ENCODE results near the gene RTF1. TPM values are rescaled to one million over a fixed set of nuclear protein-coding genes. Genes with fewer than 3 reads are reported as not detected.

Gene RTF1
- total RNA-seq, 1 experiment from 2014 or later = 49.5 TPM

DNA sequence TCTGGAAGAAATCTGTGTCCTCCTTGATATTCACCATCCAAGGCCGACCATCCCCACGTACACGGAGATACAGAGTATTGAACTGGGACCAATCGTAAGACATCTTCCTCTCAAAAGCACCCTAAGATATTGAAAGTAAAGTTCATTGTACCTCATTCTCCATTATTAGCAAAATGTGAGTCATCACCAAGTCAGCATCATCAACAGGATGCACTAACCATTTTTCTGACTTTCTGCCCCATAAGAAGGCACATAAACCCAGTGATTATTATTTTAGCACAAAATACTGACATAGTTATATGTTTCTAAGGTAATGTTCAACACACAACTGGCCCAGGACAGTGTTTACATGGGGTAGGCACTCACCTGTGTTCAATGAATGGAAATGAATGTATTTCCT, 22.0 kb upstream of the RTF1 start:
- no peak overlapping the region for H4K8ac ChIP-seq (replicated peaks; ENCODE audit: insufficient read length, low read depth, low read length)
- H3K4ac ChIP-seq (ENCODE audit: low read depth, low read length) = no peak overlapping the region
- no peaks in the 10 kb centered on the region for H3K79me2 ChIP-seq (ENCODE audit: insufficient read depth, low read length)
- no peak overlapping the region for H3K14ac ChIP-seq (ENCODE audit: insufficient read depth, low read length)
- no peak overlapping the region for H3T11ph ChIP-seq (ENCODE audit: low read length)
- H3K23me2 ChIP-seq (ENCODE audit: insufficient read length, low read depth, low read length, poor library complexity, severe bottlenecking) = no peaks in the 10 kb centered on the region
- H2BK20ac ChIP-seq (ENCODE audit: low read depth, low read length, poor library complexity, severe bottlenecking) = no peak overlapping the region
- H2AK5ac ChIP-seq (ENCODE audit: insufficient read length, low read length) = no peak overlapping the region
- no peak overlapping the region for H4K91ac ChIP-seq (ENCODE audit: insufficient read length, low read depth, low read length)
- H3K9ac ChIP-seq (ENCODE audit: extremely low read depth, insufficient read length, low read length) = no peak overlapping the region
- no peak overlapping the region for H3K23ac ChIP-seq (ENCODE audit: insufficient read length, low read depth, low read length)
- DNase-seq = no peak
- Mint-ChIP-seq H3K27ac (no peak overlapping the region; a peak in 1 of 7 replicates), H3K36me3 (ENCODE audit: insufficient read depth in 1 of 3, low read depth in 3 of 3) (peaks cover 9 to 25% (median 23%) of the 10 kb centered on the region in 3 experiments; a peak in 6 of 7 replicates), H3K4me3 (no peak overlapping the region), H3K4me1 (no peaks in the 10 kb centered on the region), H3K9me3 (no peaks in the 10 kb centered on the region), H3K27me3 (ENCODE audit: low read depth) (no peaks in the 10 kb centered on the region)
- H4K20me1 ChIP-seq (ENCODE audit: control insufficient read depth, insufficient read depth, insufficient read length) = no peaks in the 10 kb centered on the region
- no peaks in the 10 kb centered on the region for H3K27me3 ChIP-seq (ENCODE audit: insufficient read depth, low read length)
- H2BK12ac ChIP-seq (ENCODE audit: insufficient read length, low read depth, low read length) = no peak overlapping the region
- no peak overlapping the region for H4K5ac ChIP-seq (ENCODE audit: insufficient read length, low read depth, low read length)
- H3K4me2 ChIP-seq (ENCODE audit: insufficient read depth, insufficient read length, low read length) = no peak overlapping the region
- H2BK15ac ChIP-seq (ENCODE audit: low read depth, low read length) = no peak overlapping the region
- no peak overlapping the region for H2BK5ac ChIP-seq (ENCODE audit: insufficient read length, low read length)
- TF ChIP-seq, protein P1, sequence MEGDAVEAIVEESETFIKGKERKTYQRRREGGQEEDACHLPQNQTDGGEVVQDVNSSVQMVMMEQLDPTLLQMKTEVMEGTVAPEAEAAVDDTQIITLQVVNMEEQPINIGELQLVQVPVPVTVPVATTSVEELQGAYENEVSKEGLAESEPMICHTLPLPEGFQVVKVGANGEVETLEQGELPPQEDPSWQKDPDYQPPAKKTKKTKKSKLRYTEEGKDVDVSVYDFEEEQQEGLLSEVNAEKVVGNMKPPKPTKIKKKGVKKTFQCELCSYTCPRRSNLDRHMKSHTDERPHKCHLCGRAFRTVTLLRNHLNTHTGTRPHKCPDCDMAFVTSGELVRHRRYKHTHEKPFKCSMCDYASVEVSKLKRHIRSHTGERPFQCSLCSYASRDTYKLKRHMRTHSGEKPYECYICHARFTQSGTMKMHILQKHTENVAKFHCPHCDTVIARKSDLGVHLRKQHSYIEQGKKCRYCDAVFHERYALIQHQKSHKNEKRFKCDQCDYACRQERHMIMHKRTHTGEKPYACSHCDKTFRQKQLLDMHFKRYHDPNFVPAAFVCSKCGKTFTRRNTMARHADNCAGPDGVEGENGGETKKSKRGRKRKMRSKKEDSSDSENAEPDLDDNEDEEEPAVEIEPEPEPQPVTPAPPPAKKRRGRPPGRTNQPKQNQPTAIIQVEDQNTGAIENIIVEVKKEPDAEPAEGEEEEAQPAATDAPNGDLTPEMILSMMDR (conservative IDR thresholded peaks at IDR 0.05) = no peak
- no peak overlapping the region for H3K27ac ChIP-seq (ENCODE audit: insufficient read length, low read depth, low read length)
- H3K79me1 ChIP-seq (ENCODE audit: insufficient read depth, low read depth, low read length, poor library complexity, severe bottlenecking) = no peaks in the 10 kb centered on the region
- WGBS (ENCODE audit: extremely low coverage, insufficient read length, low lambda C conversion rate) = no CpG with 5 or more reads among the region's 4 CpGs
- H3K9me3 ChIP-seq (ENCODE audit: control insufficient read depth, low read depth, low read length) = no peaks in the 10 kb centered on the region
- no peak overlapping the region for H2AFZ ChIP-seq (ENCODE audit: low read length)
- H3K18ac ChIP-seq (ENCODE audit: insufficient read length, low read depth, low read length) = no peak overlapping the region
- H3K4me1 ChIP-seq (ENCODE audit: insufficient read depth, low read length) = no peaks in the 10 kb centered on the region
- H2BK120ac ChIP-seq (ENCODE audit: low read depth, low read length, poor library complexity, severe bottlenecking) = no peak overlapping the region
- H3K56ac ChIP-seq (ENCODE audit: insufficient read length, low read depth, low read length) = no peak overlapping the region
